Keratinocyte (primary cell): ENCODE measurements around the gene SLC25A19. TPM values are rescaled to one million over a fixed set of nuclear protein-coding genes. Genes with fewer than 3 reads are reported as not detected.
A peak's percentile ranks its signal among the peaks of the same experiment; 100 is the strongest.

Experiments
- DNase-seq: peaks from one replicate; pipeline ENCODE4 v3.0.0-alpha.2; 2011; ENCODE audit warnings: low read depth, missing footprints, low spot score
- FAIRE-seq: peaks from 2 replicates; lab custom pipeline; 2011; peaks lifted over from hg19 to GRCh38; lab: Jason Lieb, UNC
- H2AFZ ChIP-seq: 2 replicates; pipeline ENCODE4 v1.6.0; 2012; ENCODE audit warnings: low read length, control low read depth, inconsistent platforms; ENCODE audit not compliant: control insufficient read depth
- H3K27ac ChIP-seq: 2 replicates; pipeline ENCODE4 v1.5.1; 2011; ENCODE audit warnings: low read length; ENCODE audit not compliant: control insufficient read depth, insufficient read depth
- H3K27me3 ChIP-seq: 3 replicates; pipeline ENCODE4 v1.6.0; 2011; ENCODE audit warnings: low read length; ENCODE audit not compliant: control insufficient read depth, insufficient read depth; ENCODE audit errors: extremely low read depth
- H3K36me3 ChIP-seq, 2 experiments: 2 replicates in 1 of 2; 3 replicates in 1 of 2; pipeline ENCODE4 v1.5.1; 2011; ENCODE audit warnings: low read length in 2 of 2, mild to moderate bottlenecking in 1 of 2; ENCODE audit not compliant: control insufficient read depth in 2 of 2, insufficient read depth in 2 of 2; ENCODE audit errors: extremely low read depth in 1 of 2
- H3K4me1 ChIP-seq: 3 replicates; pipeline ENCODE4 v1.5.1; 2011; ENCODE audit warnings: low read length; ENCODE audit not compliant: control insufficient read depth, insufficient read depth; ENCODE audit errors: extremely low read depth
- H3K4me2 ChIP-seq: 3 replicates; pipeline ENCODE4 v1.6.0; 2011; ENCODE audit warnings: low read depth, low read length; ENCODE audit not compliant: control insufficient read depth, insufficient read depth; ENCODE audit errors: extremely low read depth
- H3K4me3 ChIP-seq, 3 experiments: fragments of 200-600 bp in 1 of 3; sonication (generic) in 1 of 3; 2 replicates in 2 of 3; 3 replicates in 1 of 3; pipeline ENCODE4 v1.5.1; 2011 to 2016; ENCODE audit warnings: low read length in 3 of 3, mild to moderate bottlenecking in 3 of 3, control low read depth in 2 of 3, inconsistent platforms in 1 of 3, low read depth in 1 of 3, mixed read lengths in 1 of 3, mixed run types in 1 of 3, moderate library complexity in 1 of 3; ENCODE audit not compliant: control insufficient read depth in 2 of 3, insufficient read depth in 2 of 3; ENCODE audit errors: extremely low read depth in 1 of 3
- H3K79me2 ChIP-seq: 2 replicates; pipeline ENCODE4 v1.6.0; 2012; ENCODE audit warnings: low read length; ENCODE audit not compliant: control insufficient read depth, insufficient read depth
- H3K9ac ChIP-seq: 3 replicates; pipeline ENCODE4 v1.6.0; 2011; ENCODE audit warnings: low read length; ENCODE audit not compliant: control insufficient read depth, insufficient read depth; ENCODE audit errors: extremely low read depth
- H3K9me1 ChIP-seq: 3 replicates; pipeline ENCODE4 v1.6.0; 2011; ENCODE audit warnings: low read length; ENCODE audit not compliant: control insufficient read depth, insufficient read depth; ENCODE audit errors: extremely low read depth
- H3K9me3 ChIP-seq: 2 replicates; pipeline ENCODE4 v1.5.1; 2012; ENCODE audit warnings: low read depth, low read length; ENCODE audit not compliant: control insufficient read depth
- H4K20me1 ChIP-seq: 3 replicates; pipeline ENCODE4 v1.6.0; 2011; ENCODE audit warnings: low read length; ENCODE audit not compliant: control insufficient read depth, insufficient read depth; ENCODE audit errors: extremely low read depth
- EZH2 ChIP-seq: IDR thresholded peaks from one replicate; pipeline ENCODE4 v1.6.1; 2012; ENCODE audit warnings: inconsistent platforms, mild to moderate bottlenecking, low read length, moderate library complexity
- dilution Hi-C: fragments of 300-500 bp; cut with MboI; formaldehyde crosslinking; loops from one replicate; pipeline ENCODE4 v1.7.0; 2020; ENCODE audit warnings: low sequenced_read_pairs; ENCODE audit not compliant: extremely low pct_ligation_motif_present
- polyA minus RNA-seq, 3 experiments: library from RNA; depleted of rRNA, polyadenylated mRNA; stranded (reverse); fragments of >200 nt; gene quantifications; 1 replicate in 1 of 3; 2 replicates in 1 of 3; 3 replicates in 1 of 3; pipeline ENCODE4 v1.2.3, GENCODE V29; 2011
- polyA plus RNA-seq, 5 experiments: library from polyadenylated mRNA; depleted of rRNA in 3 of 5; stranded (reverse) in 3 of 5; stranded (forward) in 1 of 5; unstranded in 1 of 5; fragments of >200 nt; gene quantifications; 1 replicate in 1 of 5; 2 replicates in 3 of 5; 3 replicates in 1 of 5; pipeline versions ENCODE4 v1.2.1 to v1.2.3, GENCODE V29; 2011 to 2012; ENCODE audit warnings: missing spikeins in 2 of 5, low read depth in 1 of 5, low replicate concordance in 1 of 5
- TF ChIP-seq, protein P1 (sequence below), 3 experiments: IDR thresholded peaks in 1 of 3; conservative IDR thresholded peaks in 1 of 3; optimal IDR thresholded peaks in 1 of 3; 2 replicates in 2 of 3; 3 replicates in 1 of 3; pipeline versions ENCODE3 to v1.5.1; 2011; ENCODE audit warnings: low read length in 3 of 3, mild to moderate bottlenecking in 3 of 3, moderate library complexity in 2 of 3, control low read depth in 1 of 3, inconsistent platforms in 1 of 3; ENCODE audit not compliant: insufficient read depth in 2 of 3; ENCODE audit errors: extremely low read depth in 1 of 3

The SLC25A19 gene
- 7.0 to 8.7 TPM (median 8.3 TPM) in 3 replicates for polyA plus RNA-seq
- 2.7 TPM for polyA plus RNA-seq (2011; ENCODE audit: low read depth)
- polyA plus RNA-seq (2011; cell fraction: cytosol; rRNA removed): 5.8 and 7.5 TPM in 2 replicates
- polyA plus RNA-seq (2011; cell fraction: nucleus; rRNA removed): 7.1 and 7.6 TPM in 2 replicates
- polyA plus RNA-seq (2012; ENCODE audit: low replicate concordance): 9.6 and 10.2 TPM in 2 replicates
- polyA minus RNA-seq: 7.6 to 10.1 TPM (median 10.0 TPM) in 3 replicates
- polyA minus RNA-seq (2011; cell fraction: cytosol; rRNA and poly(A)+ RNA removed): 4.2 TPM
- 3.3 and 4.9 TPM in 2 replicates for polyA minus RNA-seq (2011; cell fraction: nucleus; rRNA and poly(A)+ RNA removed)

DNA sequence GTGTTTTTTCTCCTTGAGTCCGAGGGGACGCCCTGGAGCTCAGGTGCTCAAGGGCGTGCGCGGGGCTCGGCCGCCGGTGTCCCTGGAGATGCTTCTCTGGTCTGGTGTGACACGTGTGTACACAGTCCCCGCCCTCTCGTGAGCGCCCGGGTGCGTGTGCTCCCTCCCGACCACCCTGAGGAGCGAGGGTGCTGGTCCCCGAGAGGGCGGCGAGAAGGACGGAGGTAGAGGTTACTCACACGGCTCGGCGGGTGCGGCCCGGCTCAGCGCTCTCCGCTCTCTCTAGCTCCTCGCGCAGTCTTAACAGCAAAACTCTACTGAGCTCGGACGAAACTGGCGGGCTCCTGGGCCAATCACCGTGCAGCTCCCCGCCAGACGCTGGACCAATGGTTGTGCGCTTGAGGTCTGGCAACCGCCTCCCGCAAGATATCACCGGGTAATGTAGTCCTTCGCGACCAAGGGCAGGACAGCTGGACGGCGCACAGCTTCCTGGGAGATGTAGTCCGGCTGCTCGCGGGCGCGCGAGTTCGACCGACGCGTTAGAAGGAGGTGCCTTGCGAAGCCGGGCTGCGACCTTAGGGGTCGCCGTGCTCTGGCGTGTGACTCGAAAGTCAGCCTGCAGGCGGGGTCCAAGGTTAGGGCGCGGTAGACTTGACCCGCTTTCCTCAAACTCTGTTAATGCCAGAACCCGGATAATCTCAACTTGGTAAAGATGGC, at the start of gene SLC25A19:
Gene SLC25A19 (minus strand): TSS at position 319 of the 717 bp plus-strand sequence. CDS start 2,669 bp downstream, outside the sequence.
- dilution Hi-C loops: no loop called here
- Histone ChIP-seq H3K36me3 (peaks cover 3 to 10% of the 10 kb centered on the region in 2 experiments), H3K4me1 (peaks cover 10% of the 10 kb centered on the region), H2AFZ (peak within 1 kb of the TSS; percentile 98), H3K27ac (peak within 1 kb of the TSS; percentile 96), H3K9ac (peak within 1 kb of the TSS; percentile 93), H3K79me2 (peaks cover 7% of the 10 kb centered on the region), H3K27me3 (no peaks in the 10 kb centered on the region), H3K4me2 (peak within 1 kb of the TSS; percentile 91), H4K20me1 (no peaks in the 10 kb centered on the region), H3K4me3 (peak within 1 kb of the TSS; percentile 58 to 94 (median 89)), H3K9me3 (no peaks in the 10 kb centered on the region), H3K9me1 (no peaks in the 10 kb centered on the region)
- peak; percentile 94 for DNase-seq
- TF ChIP-seq EZH2: no peak
- TF ChIP-seq, protein P1, sequence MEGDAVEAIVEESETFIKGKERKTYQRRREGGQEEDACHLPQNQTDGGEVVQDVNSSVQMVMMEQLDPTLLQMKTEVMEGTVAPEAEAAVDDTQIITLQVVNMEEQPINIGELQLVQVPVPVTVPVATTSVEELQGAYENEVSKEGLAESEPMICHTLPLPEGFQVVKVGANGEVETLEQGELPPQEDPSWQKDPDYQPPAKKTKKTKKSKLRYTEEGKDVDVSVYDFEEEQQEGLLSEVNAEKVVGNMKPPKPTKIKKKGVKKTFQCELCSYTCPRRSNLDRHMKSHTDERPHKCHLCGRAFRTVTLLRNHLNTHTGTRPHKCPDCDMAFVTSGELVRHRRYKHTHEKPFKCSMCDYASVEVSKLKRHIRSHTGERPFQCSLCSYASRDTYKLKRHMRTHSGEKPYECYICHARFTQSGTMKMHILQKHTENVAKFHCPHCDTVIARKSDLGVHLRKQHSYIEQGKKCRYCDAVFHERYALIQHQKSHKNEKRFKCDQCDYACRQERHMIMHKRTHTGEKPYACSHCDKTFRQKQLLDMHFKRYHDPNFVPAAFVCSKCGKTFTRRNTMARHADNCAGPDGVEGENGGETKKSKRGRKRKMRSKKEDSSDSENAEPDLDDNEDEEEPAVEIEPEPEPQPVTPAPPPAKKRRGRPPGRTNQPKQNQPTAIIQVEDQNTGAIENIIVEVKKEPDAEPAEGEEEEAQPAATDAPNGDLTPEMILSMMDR (optimal IDR thresholded peaks at IDR 0.05 in 1 of 3, IDR thresholded peaks at IDR 0.05 in 1 of 3, conservative IDR thresholded peaks at IDR 0.05 in 1 of 3; ENCODE audit: extremely low read depth in 1 of 3, insufficient read depth in 2 of 3, low read length in 3 of 3): peak in 1 of 3 experiments; percentile 43
- FAIRE-seq: peak; percentile 69

DNA sequence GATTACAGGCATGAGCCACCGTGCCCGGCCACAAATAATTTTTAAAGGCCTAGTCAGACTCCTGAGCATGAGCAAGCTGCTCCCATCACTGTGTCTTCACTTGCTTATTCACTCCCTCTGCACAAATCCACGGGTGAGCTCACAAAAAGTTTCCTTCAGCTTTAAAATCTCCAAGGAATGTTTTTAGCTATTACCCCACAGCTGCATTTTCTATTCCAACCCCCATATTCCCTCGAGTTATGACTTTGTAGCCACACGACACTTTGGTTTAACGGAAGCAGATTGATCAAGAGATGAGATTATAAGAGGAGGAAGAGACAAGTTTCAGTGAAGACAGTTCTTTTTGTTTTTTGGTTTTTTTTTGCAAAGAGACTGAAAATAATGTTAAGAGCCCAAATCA, 49.1 kb upstream of the SLC25A19 start:
- no peak overlapping the region for H3K4me2 ChIP-seq
- H3K27ac ChIP-seq: no peak overlapping the region
- no peak overlapping the region for H3K9ac ChIP-seq
- peaks cover 2% of the 10 kb centered on the region for H3K9me1 ChIP-seq
- H4K20me1 ChIP-seq: peaks cover 4% of the 10 kb centered on the region
- TF ChIP-seq, protein P1 (optimal IDR thresholded peaks at IDR 0.05 in 1 of 3, IDR thresholded peaks at IDR 0.05 in 1 of 3, conservative IDR thresholded peaks at IDR 0.05 in 1 of 3; ENCODE audit: extremely low read depth in 1 of 3, insufficient read depth in 2 of 3, low read length in 3 of 3): no peak
- no peak for TF ChIP-seq EZH2
- no peak overlapping the region for H2AFZ ChIP-seq
- no peak for FAIRE-seq
- dilution Hi-C loops: no loop called here
- H3K4me3 ChIP-seq: no peak overlapping the region
- DNase-seq: no peak
- H3K27me3 ChIP-seq: no peaks in the 10 kb centered on the region
- H3K9me3 ChIP-seq: no peaks in the 10 kb centered on the region
- peaks cover 8% of the 10 kb centered on the region for H3K4me1 ChIP-seq
- peaks cover 62% of the 10 kb centered on the region for H3K79me2 ChIP-seq
- H3K36me3 ChIP-seq: peaks cover 0 to 1% of the 10 kb centered on the region in 2 experiments
